Measurements from ENCODE around the gene NOP9. TPM values are rescaled to one million over a fixed set of nuclear protein-coding genes. Genes with fewer than 3 reads are reported as not detected.
"Not testable (repeated sequence)": the region's sequence is repeated elsewhere in the genome, so short reads cannot be mapped to it uniquely, and the experiment has no call there.

Gene NOP9
- total and polyA plus RNA-seq, 2 experiments from 2014 or later, result 3.7 to 13.2 TPM

GRCh38 chr14:24353559-24354481 is 54.2 kb downstream of the NOP9 start:
- H3K4me1 ChIP-seq (ENCODE audit: insufficient read depth), result no peaks in the 10 kb centered on the region
- no peaks in the 10 kb centered on the region for H3K36me3 ChIP-seq (replicated peaks; ENCODE audit: insufficient read depth, low read depth)
- H3K27me3 ChIP-seq, result peaks cover 2% of the 10 kb centered on the region
- DNase-seq (ENCODE audit: low spot score), result peak; percentile 53
- no peaks in the 10 kb centered on the region for H3K9me2 ChIP-seq (replicated peaks; ENCODE audit: insufficient read depth)
- peak overlapping the region; percentile 14 for H3K4me2 ChIP-seq
- WGBS (ENCODE audit: low lambda C conversion rate, missing lambda C conversion rate), result 60% methylated on average over 5 of the region's 5 CpGs
- no peak overlapping the region for H3K4me3 ChIP-seq
- H2AFZ ChIP-seq, result no peak overlapping the region
- H3K79me2 ChIP-seq, result no peaks in the 10 kb centered on the region
- TF ChIP-seq EZH2 (IDR thresholded peaks at IDR 0.05; ENCODE audit: borderline replicate concordance) (no peak), CTCF (IDR thresholded peaks at IDR 0.05; ENCODE audit: poor library complexity) (no peak), EZH2phosphoT487 (IDR thresholded peaks at IDR 0.05; ENCODE audit: low read depth, severe bottlenecking, unreplicated experiment) (no peak)
- H4K20me1 ChIP-seq (ENCODE audit: insufficient read depth, poor library complexity, severe bottlenecking), result no peaks in the 10 kb centered on the region
- no peaks in the 10 kb centered on the region for H3K9me3 ChIP-seq (ENCODE audit: low read depth)
- peak overlapping the region; percentile 65 for H3K27ac ChIP-seq

DNA sequence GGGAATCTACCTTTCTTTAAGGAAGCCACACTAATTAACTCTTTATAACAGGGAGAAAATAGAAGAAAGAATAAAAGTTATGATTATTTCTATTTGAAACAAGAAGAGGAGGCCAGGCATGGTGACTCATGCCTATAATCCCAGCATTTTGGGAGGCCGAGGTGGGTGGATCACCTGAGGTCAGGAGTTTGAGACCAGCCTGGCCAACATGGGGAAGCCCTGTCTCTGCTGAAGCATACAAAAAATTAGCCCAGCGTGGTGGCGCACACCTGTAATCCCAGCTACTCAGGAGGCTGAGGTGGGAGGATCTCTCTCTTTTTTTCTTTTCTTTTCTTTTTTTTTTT is 54.8 kb downstream of the NOP9 start:
- peak overlapping the region; percentile 39 for H3K27ac ChIP-seq
- not testable (repeated sequence) for H3K4me2 ChIP-seq; H3K4me1 ChIP-seq (ENCODE audit: insufficient read depth); H3K79me2 ChIP-seq; H3K36me3 ChIP-seq (replicated peaks; ENCODE audit: insufficient read depth, low read depth); H3K9me3 ChIP-seq (ENCODE audit: low read depth); H3K27me3 ChIP-seq; H3K4me3 ChIP-seq; H3K9me2 ChIP-seq (replicated peaks; ENCODE audit: insufficient read depth); DNase-seq (ENCODE audit: low spot score); H4K20me1 ChIP-seq (ENCODE audit: insufficient read depth, poor library complexity, severe bottlenecking); H2AFZ ChIP-seq
- 83% methylated on average over 3 of the region's 3 CpGs for WGBS (ENCODE audit: low lambda C conversion rate, missing lambda C conversion rate)

GRCh38 chr14:24355009-24355408 is 55.4 kb downstream of the NOP9 start:
- H3K27ac ChIP-seq, result no peak overlapping the region
- no peaks in the 10 kb centered on the region for H3K4me1 ChIP-seq (ENCODE audit: insufficient read depth)
- TF ChIP-seq CTCF (IDR thresholded peaks at IDR 0.05; ENCODE audit: poor library complexity) (no peak), EZH2phosphoT487 (IDR thresholded peaks at IDR 0.05; ENCODE audit: low read depth, severe bottlenecking, unreplicated experiment) (no peak), EZH2 (IDR thresholded peaks at IDR 0.05; ENCODE audit: borderline replicate concordance) (no peak)
- no peaks in the 10 kb centered on the region for H3K9me3 ChIP-seq (ENCODE audit: low read depth)
- no peaks in the 10 kb centered on the region for H4K20me1 ChIP-seq (ENCODE audit: insufficient read depth, poor library complexity, severe bottlenecking)
- no peak for DNase-seq (ENCODE audit: low spot score)
- 91% methylated on average over 7 of the region's 7 CpGs for WGBS (ENCODE audit: low lambda C conversion rate, missing lambda C conversion rate)
- H3K4me3 ChIP-seq, result no peak overlapping the region
- H3K79me2 ChIP-seq, result no peaks in the 10 kb centered on the region
- H2AFZ ChIP-seq, result no peak overlapping the region
- H3K4me2 ChIP-seq, result no peak overlapping the region
- H3K9me2 ChIP-seq (replicated peaks; ENCODE audit: insufficient read depth), result no peaks in the 10 kb centered on the region
- no peaks in the 10 kb centered on the region for H3K27me3 ChIP-seq
- H3K36me3 ChIP-seq (replicated peaks; ENCODE audit: insufficient read depth, low read depth), result no peaks in the 10 kb centered on the region

GRCh38 chr14:24356208-24356607 is 56.6 kb downstream of the NOP9 start:
- H3K4me2 ChIP-seq, result no peak overlapping the region
- H4K20me1 ChIP-seq (ENCODE audit: insufficient read depth, poor library complexity, severe bottlenecking), result no peaks in the 10 kb centered on the region
- H3K4me3 ChIP-seq, result no peak overlapping the region
- no peak overlapping the region for H2AFZ ChIP-seq
- no peak for DNase-seq (ENCODE audit: low spot score)
- H3K4me1 ChIP-seq (ENCODE audit: insufficient read depth), result no peaks in the 10 kb centered on the region
- TF ChIP-seq EZH2phosphoT487 (IDR thresholded peaks at IDR 0.05; ENCODE audit: low read depth, severe bottlenecking, unreplicated experiment) (no peak), CTCF (IDR thresholded peaks at IDR 0.05; ENCODE audit: poor library complexity) (no peak), EZH2 (IDR thresholded peaks at IDR 0.05; ENCODE audit: borderline replicate concordance) (no peak)
- H3K79me2 ChIP-seq, result no peaks in the 10 kb centered on the region
- no peaks in the 10 kb centered on the region for H3K9me3 ChIP-seq (ENCODE audit: low read depth)
- 88% methylated on average over 4 of the region's 4 CpGs for WGBS (ENCODE audit: low lambda C conversion rate, missing lambda C conversion rate)
- no peak overlapping the region for H3K27ac ChIP-seq
- H3K9me2 ChIP-seq (replicated peaks; ENCODE audit: insufficient read depth), result no peaks in the 10 kb centered on the region
- no peaks in the 10 kb centered on the region for H3K36me3 ChIP-seq (replicated peaks; ENCODE audit: insufficient read depth, low read depth)
- H3K27me3 ChIP-seq, result no peaks in the 10 kb centered on the region

Data from hepatocyte (in vitro differentiated cells).